ENCODE results near the gene RNFT2.

RNFT2 gene

DNA sequence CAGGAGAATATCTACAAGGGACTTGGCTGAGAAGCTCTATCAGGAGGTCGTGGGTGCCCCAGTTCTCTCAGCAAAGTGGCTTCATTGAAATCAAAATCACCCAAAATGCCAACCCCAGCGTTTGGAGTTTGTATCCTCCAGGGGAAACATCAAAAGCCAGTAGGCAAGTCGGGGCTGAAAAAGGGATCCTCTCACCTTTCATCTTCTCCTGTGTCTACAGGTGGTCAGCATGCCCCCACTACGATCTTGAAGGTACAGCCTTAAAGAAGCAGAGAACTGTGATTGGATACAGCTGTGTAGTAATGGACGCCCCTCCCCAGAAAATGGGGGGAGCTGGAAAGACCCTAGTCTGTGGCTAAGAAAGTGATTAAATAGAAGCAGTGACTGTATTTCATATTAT is 121.0 kb downstream of the RNFT2 start:
- no peak overlapping the region for H3K4me3 ChIP-seq (ENCODE audit: low read depth, low read length)
- DNase-seq (ENCODE audit: low read depth), result no peak
- no peak for TF ChIP-seq MYC (IDR thresholded peaks at IDR 0.05; ENCODE audit: low read depth, low read length)
- TF ChIP-seq POLR2A (IDR thresholded peaks at IDR 0.05; ENCODE audit: extremely low read depth, insufficient read length), result no peak
- TF ChIP-seq, protein P1, sequence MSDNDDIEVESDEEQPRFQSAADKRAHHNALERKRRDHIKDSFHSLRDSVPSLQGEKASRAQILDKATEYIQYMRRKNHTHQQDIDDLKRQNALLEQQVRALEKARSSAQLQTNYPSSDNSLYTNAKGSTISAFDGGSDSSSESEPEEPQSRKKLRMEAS (IDR thresholded peaks at IDR 0.05; ENCODE audit: low read depth, low read length), result no peak

DNA sequence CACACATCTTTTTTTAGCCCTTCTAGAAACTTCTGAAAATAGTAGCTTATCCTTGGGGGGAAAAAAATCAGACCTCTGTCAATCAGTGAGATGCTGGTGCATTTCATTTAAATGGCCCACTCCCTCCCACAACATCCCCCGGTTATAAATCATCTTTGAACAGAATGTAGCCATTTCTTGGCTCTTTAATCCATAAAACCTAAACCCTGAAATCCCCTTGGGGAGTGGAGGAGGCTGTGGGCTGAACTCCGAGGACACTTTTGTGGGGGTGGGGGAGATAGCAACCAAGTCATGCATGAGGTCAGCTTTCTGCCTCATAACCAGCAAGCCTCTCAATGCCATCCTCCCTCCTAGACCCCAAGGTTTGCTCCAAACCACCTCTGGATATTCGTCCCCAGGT is 122.1 kb downstream of the RNFT2 start:
- TF ChIP-seq MYC (IDR thresholded peaks at IDR 0.05; ENCODE audit: low read depth, low read length) (no peak), POLR2A (IDR thresholded peaks at IDR 0.05; ENCODE audit: extremely low read depth, insufficient read length) (no peak)
- TF ChIP-seq, protein P2, sequence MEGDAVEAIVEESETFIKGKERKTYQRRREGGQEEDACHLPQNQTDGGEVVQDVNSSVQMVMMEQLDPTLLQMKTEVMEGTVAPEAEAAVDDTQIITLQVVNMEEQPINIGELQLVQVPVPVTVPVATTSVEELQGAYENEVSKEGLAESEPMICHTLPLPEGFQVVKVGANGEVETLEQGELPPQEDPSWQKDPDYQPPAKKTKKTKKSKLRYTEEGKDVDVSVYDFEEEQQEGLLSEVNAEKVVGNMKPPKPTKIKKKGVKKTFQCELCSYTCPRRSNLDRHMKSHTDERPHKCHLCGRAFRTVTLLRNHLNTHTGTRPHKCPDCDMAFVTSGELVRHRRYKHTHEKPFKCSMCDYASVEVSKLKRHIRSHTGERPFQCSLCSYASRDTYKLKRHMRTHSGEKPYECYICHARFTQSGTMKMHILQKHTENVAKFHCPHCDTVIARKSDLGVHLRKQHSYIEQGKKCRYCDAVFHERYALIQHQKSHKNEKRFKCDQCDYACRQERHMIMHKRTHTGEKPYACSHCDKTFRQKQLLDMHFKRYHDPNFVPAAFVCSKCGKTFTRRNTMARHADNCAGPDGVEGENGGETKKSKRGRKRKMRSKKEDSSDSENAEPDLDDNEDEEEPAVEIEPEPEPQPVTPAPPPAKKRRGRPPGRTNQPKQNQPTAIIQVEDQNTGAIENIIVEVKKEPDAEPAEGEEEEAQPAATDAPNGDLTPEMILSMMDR (IDR thresholded peaks at IDR 0.05; ENCODE audit: low read depth, low read length), result no peak
- TF ChIP-seq, protein P1 (IDR thresholded peaks at IDR 0.05; ENCODE audit: low read depth, low read length), result no peak
- no peak for DNase-seq (ENCODE audit: low read depth)
- no peak overlapping the region for H3K4me3 ChIP-seq (ENCODE audit: low read depth, low read length)

DNA sequence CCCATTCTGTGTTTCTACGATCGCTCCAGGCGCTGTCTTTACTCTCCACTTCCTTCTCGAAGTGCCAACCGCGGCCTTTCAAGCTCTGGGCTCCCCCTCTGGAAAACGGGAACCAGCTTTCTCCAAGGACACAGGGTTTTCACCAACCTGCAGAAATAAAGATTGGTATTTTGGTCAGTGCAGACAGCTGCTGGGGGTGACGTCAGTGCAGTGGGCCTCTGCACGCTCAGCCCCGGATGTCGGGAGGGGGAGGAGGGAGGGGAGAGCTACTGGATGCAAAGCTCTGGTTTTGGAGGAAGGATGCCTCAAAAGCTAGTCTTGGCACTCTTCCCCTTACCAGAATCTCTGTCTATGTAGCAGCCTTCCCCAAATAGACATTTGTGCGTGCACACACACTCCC is 123.2 kb downstream of the RNFT2 start:
- peak; percentile 56 for DNase-seq (ENCODE audit: low read depth)
- TF ChIP-seq POLR2A (IDR thresholded peaks at IDR 0.05; ENCODE audit: extremely low read depth, insufficient read length) (no peak), MYC (IDR thresholded peaks at IDR 0.05; ENCODE audit: low read depth, low read length) (no peak)
- TF ChIP-seq, protein P1 (IDR thresholded peaks at IDR 0.05; ENCODE audit: low read depth, low read length), result no peak
- TF ChIP-seq, protein P2 (IDR thresholded peaks at IDR 0.05; ENCODE audit: low read depth, low read length), result no peak
- no peak overlapping the region for H3K4me3 ChIP-seq (ENCODE audit: low read depth, low read length)

DNA sequence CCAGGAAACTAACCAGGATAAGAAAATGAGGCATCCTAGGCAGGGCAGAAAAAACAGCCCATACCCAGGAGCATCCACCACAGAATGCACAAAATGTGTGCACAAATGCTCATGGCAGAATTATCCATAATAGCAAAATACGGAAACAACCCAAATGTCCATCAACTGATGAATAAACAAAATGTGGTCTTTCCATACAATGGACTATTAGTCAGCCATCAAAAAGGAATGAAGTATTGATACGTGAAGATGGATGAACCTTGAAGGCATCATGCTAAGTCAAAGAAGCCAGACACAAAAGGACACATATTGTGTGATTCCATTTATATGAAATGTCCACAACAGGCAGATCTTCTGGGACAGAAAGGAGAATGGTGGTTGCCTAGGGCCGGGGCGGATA is 124.1 kb downstream of the RNFT2 start:
- TF ChIP-seq, protein P1 (IDR thresholded peaks at IDR 0.05; ENCODE audit: low read depth, low read length), result no peak
- TF ChIP-seq POLR2A (IDR thresholded peaks at IDR 0.05; ENCODE audit: extremely low read depth, insufficient read length) (no peak), MYC (IDR thresholded peaks at IDR 0.05; ENCODE audit: low read depth, low read length) (no peak)
- TF ChIP-seq, protein P2 (IDR thresholded peaks at IDR 0.05; ENCODE audit: low read depth, low read length), result no peak
- H3K4me3 ChIP-seq (ENCODE audit: low read depth, low read length), result no peak overlapping the region
- no peak for DNase-seq (ENCODE audit: low read depth)

DNA sequence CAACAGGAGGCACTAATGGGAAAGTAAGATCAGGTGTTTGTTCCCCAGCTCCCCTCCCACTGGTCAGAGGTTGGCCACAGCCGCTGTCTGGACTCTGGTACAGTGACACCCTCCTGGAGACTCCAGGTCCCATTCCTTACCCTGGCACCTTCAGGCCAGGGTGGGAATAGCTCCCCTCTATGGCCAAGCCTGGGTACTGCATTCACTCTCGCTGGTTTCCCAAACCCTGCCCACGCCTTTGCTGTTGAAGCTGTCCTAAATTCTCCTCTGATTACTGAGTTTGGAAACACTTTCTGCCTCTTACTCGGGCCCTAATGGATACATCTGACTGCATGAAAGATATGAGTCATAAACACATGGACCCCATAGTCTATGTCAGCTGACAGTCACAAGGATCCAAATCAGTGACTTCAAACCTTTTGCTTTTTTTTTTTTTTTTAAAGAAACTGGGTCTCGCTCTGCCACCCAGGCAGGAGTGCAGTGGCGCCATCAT is 125.2 kb downstream of the RNFT2 start:
- peak; percentile 37 for DNase-seq (ENCODE audit: low read depth)

DNA sequence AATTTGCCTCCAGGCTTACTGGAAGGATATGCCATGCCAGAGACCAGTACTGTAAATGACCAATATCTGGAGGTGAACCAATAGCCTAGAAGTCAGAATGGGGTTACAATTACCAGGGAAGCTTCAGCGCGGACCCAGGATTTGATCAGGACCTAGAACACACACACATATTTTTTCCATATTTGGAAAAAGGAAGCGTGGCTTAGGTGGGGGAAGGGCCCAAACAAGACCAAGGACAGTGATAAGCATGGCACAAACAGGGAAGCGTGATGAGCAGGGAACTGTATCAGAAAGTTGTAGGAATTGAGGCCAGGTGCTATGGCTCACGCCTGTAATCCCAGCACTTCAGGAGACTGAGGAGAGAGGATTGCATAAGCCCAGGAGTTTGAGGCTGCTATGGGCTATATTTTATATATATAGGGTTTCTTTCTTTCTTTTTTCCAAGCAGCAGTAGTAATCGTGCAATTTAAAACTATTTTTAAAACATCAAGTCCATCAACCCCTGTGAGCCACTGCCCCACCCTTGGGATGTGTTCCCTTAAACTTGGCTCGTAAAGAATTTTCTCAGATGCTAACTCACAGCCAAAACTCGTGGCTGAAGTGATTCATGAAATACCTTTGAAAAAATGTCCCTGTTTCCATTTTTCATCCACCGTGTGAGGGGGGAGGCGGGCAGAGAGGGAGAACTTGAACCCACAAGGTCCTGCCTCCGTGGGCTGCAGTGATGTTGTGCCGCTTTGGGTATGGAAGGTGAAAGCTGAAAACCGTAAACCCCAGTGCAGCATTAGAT is 126.5 kb downstream of the RNFT2 start:
- H3K4me3 ChIP-seq (ENCODE audit: low read depth, low read length), result no peak overlapping the region
- DNase-seq (ENCODE audit: low read depth), result no peak
- TF ChIP-seq POLR2A (IDR thresholded peaks at IDR 0.05; ENCODE audit: extremely low read depth, insufficient read length) (no peak), MYC (IDR thresholded peaks at IDR 0.05; ENCODE audit: low read depth, low read length) (no peak)
- TF ChIP-seq, protein P2 (IDR thresholded peaks at IDR 0.05; ENCODE audit: low read depth, low read length), result no peak
- TF ChIP-seq, protein P1 (IDR thresholded peaks at IDR 0.05; ENCODE audit: low read depth, low read length), result no peak

More for the DNA sequence above, 125.2 kb downstream of the RNFT2 start:
- H3K4me3 ChIP-seq (ENCODE audit: low read depth, low read length), result no peak overlapping the region
- TF ChIP-seq MYC (IDR thresholded peaks at IDR 0.05; ENCODE audit: low read depth, low read length), result no peak
- TF ChIP-seq, protein P2 (IDR thresholded peaks at IDR 0.05; ENCODE audit: low read depth, low read length), result peak; percentile 85
